ENCODE data around the gene VAPA.

DNA sequence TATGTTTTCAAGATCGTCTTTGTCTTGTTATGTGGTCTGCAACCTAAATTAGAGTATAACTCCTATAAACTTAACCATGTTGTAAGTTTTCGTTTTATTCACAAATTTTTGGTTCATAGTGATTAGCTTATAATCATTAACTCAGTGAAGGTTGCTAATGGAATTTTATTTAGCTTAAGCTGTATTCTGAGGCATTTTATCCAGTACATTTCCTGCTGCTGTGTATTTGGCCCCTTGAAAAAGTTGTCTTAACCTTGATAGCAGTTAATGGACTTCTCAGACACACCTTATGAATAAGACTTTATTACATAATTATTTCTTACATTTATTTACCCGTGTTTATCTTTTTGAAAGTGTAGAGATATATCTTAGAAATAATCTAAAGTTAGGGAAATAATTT, 20.5 kb downstream of the VAPA start:
- TF ChIP-seq, protein P1, sequence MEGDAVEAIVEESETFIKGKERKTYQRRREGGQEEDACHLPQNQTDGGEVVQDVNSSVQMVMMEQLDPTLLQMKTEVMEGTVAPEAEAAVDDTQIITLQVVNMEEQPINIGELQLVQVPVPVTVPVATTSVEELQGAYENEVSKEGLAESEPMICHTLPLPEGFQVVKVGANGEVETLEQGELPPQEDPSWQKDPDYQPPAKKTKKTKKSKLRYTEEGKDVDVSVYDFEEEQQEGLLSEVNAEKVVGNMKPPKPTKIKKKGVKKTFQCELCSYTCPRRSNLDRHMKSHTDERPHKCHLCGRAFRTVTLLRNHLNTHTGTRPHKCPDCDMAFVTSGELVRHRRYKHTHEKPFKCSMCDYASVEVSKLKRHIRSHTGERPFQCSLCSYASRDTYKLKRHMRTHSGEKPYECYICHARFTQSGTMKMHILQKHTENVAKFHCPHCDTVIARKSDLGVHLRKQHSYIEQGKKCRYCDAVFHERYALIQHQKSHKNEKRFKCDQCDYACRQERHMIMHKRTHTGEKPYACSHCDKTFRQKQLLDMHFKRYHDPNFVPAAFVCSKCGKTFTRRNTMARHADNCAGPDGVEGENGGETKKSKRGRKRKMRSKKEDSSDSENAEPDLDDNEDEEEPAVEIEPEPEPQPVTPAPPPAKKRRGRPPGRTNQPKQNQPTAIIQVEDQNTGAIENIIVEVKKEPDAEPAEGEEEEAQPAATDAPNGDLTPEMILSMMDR (IDR thresholded peaks at IDR 0.05): no peak
- TF ChIP-seq POLR2A (IDR thresholded peaks at IDR 0.05): no peak

All from lower leg skin (tissue), 3 donors.